ENCODE measurements around the gene LRRIQ1. TPM values are rescaled to one million over a fixed set of nuclear protein-coding genes. Genes with fewer than 3 reads are reported as not detected.

Gene LRRIQ1
- total RNA-seq, 2 donors from 2014 or later, result 0.12 TPM; not detected in 1

DNA sequence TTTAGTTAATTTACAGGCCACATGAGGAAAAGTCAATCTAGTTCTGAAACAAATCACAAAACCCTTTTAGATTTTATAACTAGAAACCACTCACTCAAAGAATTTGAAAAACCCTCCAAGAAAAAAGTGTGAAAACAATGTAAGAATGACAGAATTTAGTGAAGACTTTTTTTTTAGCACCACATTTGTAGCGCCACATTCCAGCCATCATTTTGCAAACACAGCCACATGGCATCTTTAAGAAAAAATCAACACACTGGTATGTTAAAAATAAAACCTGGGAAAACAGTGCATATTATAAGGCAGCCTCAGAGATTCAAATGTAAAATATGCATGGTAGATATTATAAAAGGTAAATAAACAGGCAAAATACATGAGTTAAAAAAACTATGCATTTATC is 221.5 kb downstream of the LRRIQ1 start:
- no peak overlapping the region for H3K4me3 ChIP-seq
- H3K9me3 ChIP-seq, result no peaks in the 10 kb centered on the region
- no peak overlapping the region for H3K27ac ChIP-seq
- H3K36me3 ChIP-seq, result no peaks in the 10 kb centered on the region
- no peak for DNase-seq (ENCODE audit: low spot score)
- H3K4me1 ChIP-seq, result no peaks in the 10 kb centered on the region
- no peaks in the 10 kb centered on the region for H3K27me3 ChIP-seq
- TF ChIP-seq, protein P1, sequence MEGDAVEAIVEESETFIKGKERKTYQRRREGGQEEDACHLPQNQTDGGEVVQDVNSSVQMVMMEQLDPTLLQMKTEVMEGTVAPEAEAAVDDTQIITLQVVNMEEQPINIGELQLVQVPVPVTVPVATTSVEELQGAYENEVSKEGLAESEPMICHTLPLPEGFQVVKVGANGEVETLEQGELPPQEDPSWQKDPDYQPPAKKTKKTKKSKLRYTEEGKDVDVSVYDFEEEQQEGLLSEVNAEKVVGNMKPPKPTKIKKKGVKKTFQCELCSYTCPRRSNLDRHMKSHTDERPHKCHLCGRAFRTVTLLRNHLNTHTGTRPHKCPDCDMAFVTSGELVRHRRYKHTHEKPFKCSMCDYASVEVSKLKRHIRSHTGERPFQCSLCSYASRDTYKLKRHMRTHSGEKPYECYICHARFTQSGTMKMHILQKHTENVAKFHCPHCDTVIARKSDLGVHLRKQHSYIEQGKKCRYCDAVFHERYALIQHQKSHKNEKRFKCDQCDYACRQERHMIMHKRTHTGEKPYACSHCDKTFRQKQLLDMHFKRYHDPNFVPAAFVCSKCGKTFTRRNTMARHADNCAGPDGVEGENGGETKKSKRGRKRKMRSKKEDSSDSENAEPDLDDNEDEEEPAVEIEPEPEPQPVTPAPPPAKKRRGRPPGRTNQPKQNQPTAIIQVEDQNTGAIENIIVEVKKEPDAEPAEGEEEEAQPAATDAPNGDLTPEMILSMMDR (IDR thresholded peaks at IDR 0.05), result no peak

DNA sequence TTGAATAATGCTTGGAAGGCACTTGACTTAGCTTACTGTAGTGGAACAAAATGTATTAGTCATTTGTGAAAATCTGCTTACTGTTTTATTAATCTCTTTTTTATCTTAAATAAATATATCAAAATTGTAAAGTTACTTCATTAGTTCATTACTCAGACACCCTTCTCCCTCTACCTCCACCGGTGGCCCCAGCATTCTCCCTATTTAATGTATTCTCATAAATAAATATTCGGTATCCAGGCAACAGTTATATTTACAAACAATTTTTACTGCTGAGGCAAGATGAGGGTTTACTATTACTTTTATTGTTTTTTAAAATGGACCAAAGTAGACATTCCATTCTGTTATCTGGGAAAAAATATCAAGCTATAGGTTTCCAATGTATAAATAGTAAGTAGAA is 224.3 kb downstream of the LRRIQ1 start:
- H3K36me3 ChIP-seq, result no peaks in the 10 kb centered on the region
- H3K27ac ChIP-seq, result no peak overlapping the region
- no peaks in the 10 kb centered on the region for H3K27me3 ChIP-seq
- H3K4me1 ChIP-seq, result no peaks in the 10 kb centered on the region
- TF ChIP-seq, protein P1 (IDR thresholded peaks at IDR 0.05), result no peak
- no peak overlapping the region for H3K4me3 ChIP-seq
- H3K9me3 ChIP-seq, result no peaks in the 10 kb centered on the region
- DNase-seq (ENCODE audit: low spot score), result no peak

DNA sequence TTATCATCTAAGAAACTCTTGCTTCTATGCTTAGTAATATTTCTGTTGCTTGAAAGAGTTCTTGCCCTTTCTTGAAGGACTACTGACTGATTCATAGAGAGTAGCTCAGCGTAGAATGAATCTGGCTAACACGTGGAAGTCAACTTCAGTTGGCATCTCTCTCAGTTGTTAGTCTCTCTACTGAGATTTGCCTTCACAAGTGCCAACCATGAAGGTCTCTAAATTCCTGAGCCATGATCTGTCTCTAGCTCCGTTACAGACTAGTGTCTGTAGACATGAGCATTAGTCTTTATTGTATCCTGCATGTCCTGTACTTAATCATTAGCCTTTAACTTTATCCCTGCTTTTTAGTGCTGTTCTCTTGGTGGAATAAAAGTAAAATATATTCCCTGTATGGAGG is 224.7 kb downstream of the LRRIQ1 start:
- DNase-seq (ENCODE audit: low spot score), result no peak
- TF ChIP-seq, protein P1 (IDR thresholded peaks at IDR 0.05), result no peak
- Histone ChIP-seq H3K27me3 (no peaks in the 10 kb centered on the region), H3K36me3 (no peaks in the 10 kb centered on the region), H3K27ac (no peak overlapping the region), H3K4me1 (no peaks in the 10 kb centered on the region), H3K9me3 (no peaks in the 10 kb centered on the region), H3K4me3 (no peak overlapping the region)

DNA sequence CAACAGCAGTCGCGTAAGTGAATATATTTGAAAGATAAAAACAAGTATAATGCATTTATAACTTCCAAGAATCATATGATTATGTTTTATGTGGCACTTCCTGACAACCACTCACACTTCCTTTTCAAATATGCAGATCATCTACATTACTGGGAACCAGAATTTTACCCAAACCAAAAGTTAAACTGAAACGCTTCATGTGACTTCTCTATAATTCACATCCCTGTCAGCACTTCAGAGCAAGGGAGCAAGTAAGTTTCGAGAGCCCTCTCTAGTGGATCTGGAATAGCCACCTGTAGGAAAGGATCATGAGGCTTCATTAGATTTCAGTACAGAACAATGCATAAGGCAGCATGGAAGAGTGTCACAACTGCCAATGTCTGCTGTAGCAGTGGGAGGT is 230.2 kb downstream of the LRRIQ1 start:
- Histone ChIP-seq H3K36me3 (no peaks in the 10 kb centered on the region), H3K27ac (no peak overlapping the region), H3K9me3 (no peaks in the 10 kb centered on the region), H3K4me1 (no peaks in the 10 kb centered on the region), H3K27me3 (no peaks in the 10 kb centered on the region), H3K4me3 (no peak overlapping the region)
- TF ChIP-seq, protein P1 (IDR thresholded peaks at IDR 0.05), result no peak
- no peak for DNase-seq (ENCODE audit: low spot score)

DNA sequence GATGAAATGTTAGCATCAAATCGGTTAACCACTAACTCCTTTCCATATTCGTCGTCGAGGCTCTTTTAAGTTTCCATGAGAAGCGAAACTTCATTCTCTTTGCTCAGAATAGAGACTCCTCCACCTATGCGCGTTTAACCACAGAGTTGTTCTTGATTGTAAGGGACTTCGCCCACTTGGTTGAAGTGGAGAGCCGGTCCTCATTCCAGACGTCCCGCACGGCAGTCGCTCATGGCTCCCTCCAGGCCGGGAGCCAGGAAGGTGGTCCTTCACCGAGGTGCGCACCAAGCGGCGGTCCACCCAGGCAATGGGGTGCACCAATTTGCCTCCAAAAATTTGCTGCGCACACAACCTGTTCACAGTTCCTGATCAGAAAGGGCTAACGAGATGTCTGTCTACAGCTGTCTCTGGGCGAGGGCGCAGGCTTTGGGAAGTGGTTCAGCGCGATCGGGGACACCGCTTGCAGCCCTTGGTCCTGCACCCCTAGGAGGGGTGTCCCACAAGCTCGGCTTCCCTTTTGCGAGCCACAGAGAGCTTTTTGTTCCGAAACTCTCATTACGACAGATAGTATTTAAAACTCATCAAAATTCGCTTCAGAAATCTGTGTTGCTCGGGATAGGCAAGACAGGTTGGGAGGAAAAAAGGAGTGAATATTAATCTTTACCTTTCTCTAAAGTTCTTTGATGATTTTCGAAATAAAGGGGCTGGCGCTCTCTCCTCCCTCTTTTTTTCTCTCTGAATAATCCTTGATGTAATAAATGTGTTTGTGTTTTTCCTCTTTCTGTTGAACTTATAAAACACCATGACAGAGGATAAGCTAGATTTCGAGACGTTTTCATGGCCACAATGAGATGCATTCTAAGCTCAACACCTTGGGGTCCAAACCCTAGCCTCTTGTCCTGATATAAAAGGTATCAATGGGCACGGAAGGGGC is 237.5 kb downstream of the LRRIQ1 start:
- Histone ChIP-seq H3K27me3 (peaks cover 0 to 15% of the 10 kb centered on the region in 2 donors), H3K4me3 (no peak overlapping the region)

More for the DNA sequence above, 237.5 kb downstream of the LRRIQ1 start:
- H3K27ac ChIP-seq, result no peak overlapping the region
- DNase-seq (ENCODE audit: low spot score), result no peak
- no peaks in the 10 kb centered on the region for H3K36me3 ChIP-seq
- peaks cover 0 to under 1% of the 10 kb centered on the region in 2 donors for H3K9me3 ChIP-seq
- TF ChIP-seq, protein P1 (IDR thresholded peaks at IDR 0.05), result no peak
- H3K4me1 ChIP-seq, result no peaks in the 10 kb centered on the region
